ENCODE measurements around the gene SPINK5. TPM values are rescaled to one million over a fixed set of nuclear protein-coding genes. Genes with fewer than 3 reads are reported as not detected.
"Not testable (repeated sequence)": the region's sequence is repeated elsewhere in the genome, so short reads cannot be mapped to it uniquely, and the experiment has no call there.

The SPINK5 gene
- polyA plus RNA-seq, 2 of the 4 experiments (the other 2 are of a cell fraction): not detected

DNA sequence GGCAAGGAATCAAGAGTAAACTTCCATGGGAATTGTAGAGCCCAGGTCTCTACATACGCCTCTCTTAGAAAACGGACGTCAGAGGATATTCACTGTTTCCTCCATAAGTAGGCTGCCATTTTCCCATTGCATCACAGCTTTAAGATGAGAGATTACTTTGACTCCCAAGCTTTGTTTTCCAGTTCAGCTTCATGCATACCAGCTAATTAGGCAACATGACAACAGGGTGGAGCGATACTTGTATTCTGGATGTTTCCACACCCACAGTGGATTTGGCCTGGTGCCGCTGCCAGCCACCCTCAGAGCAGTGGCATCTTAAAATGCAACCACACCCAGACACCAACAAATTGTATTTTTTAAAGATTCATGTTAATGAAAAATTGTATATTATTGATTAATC is 20.9 kb upstream of the SPINK5 start:
- FAIRE-seq (no peak), ATAC-seq (no peak), DNase-seq (ENCODE audit: low read depth in 1 of 2, low spot score in 1 of 2) (no peak)
- ChIA-PET CTCF (no interaction called here), POLR2A (no interaction called here)
- H3K27ac ChIP-seq: no peak overlapping the region
- H3K4me3 ChIP-seq: no peak overlapping the region
- no peaks in the 10 kb centered on the region for H3K4me1 ChIP-seq
- H3K4me2 ChIP-seq: no peak overlapping the region
- no peaks in the 10 kb centered on the region for H3K9me3 ChIP-seq
- 52% methylated on average over 5 of the region's 5 CpGs for WGBS (ENCODE audit: missing lambda C conversion rate)
- no peak for TF ChIP-seq HOXB5 (CRISPR knock-in tag; IDR thresholded peaks at IDR 0.05)

- no peak overlapping the region for H3K27ac ChIP-seq
- DNase-seq (ENCODE audit: low read depth in 1 of 2, low spot score in 1 of 2) (no peak), FAIRE-seq (no peak), ATAC-seq (no peak)
- no peaks in the 10 kb centered on the region for H3K9me3 ChIP-seq
- TF ChIP-seq EP300 (IDR thresholded peaks at IDR 0.05) (no peak), JUN (IDR thresholded peaks at IDR 0.05) (no peak), E2F6 (IDR thresholded peaks at IDR 0.05; ENCODE audit: borderline replicate concordance, low read depth) (no peak), RARB (CRISPR knock-in tag; IDR thresholded peaks at IDR 0.05) (no peak), TFCP2L1 (CRISPR knock-in tag; IDR thresholded peaks at IDR 0.05) (no peak), BCL3 (IDR thresholded peaks at IDR 0.05) (no peak), RFX5 (IDR thresholded peaks at IDR 0.05) (no peak), BHLHE40 (IDR thresholded peaks at IDR 0.05; ENCODE audit: low read depth, low read length) (no peak), HOXA7 (CRISPR knock-in tag; IDR thresholded peaks at IDR 0.05) (no peak), NFE2L2 (conservative IDR thresholded peaks at IDR 0.05; ENCODE audit: low read length) (no peak), CBX8 (IDR thresholded peaks at IDR 0.05) (no peak), CEBPB (IDR thresholded peaks at IDR 0.05) (no peak), FOXS1 (CRISPR knock-in tag; IDR thresholded peaks at IDR 0.05) (no peak)
- TF ChIP-seq, protein P1, sequence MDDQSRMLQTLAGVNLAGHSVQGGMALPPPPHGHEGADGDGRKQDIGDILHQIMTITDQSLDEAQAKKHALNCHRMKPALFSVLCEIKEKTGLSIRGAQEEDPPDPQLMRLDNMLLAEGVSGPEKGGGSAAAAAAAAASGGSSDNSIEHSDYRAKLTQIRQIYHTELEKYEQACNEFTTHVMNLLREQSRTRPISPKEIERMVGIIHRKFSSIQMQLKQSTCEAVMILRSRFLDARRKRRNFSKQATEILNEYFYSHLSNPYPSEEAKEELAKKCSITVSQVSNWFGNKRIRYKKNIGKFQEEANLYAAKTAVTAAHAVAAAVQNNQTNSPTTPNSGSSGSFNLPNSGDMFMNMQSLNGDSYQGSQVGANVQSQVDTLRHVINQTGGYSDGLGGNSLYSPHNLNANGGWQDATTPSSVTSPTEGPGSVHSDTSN (IDR thresholded peaks at IDR 0.05): no peak
- TF ChIP-seq, protein P2, sequence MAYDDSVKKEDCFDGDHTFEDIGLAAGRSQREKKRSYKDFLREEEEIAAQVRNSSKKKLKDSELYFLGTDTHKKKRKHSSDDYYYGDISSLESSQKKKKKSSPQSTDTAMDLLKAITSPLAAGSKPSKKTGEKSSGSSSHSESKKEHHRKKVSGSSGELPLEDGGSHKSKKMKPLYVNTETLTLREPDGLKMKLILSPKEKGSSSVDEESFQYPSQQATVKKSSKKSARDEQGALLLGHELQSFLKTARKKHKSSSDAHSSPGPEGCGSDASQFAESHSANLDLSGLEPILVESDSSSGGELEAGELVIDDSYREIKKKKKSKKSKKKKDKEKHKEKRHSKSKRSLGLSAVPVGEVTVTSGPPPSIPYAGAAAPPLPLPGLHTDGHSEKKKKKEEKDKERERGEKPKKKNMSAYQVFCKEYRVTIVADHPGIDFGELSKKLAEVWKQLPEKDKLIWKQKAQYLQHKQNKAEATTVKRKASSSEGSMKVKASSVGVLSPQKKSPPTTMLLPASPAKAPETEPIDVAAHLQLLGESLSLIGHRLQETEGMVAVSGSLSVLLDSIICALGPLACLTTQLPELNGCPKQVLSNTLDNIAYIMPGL (CRISPR knock-in tag; IDR thresholded peaks at IDR 0.05; ENCODE audit: borderline replicate concordance): no peak
- H3K4me3 ChIP-seq: no peak overlapping the region
- CTCF ChIA-PET: no interaction called here
- H3K4me2 ChIP-seq: no peak overlapping the region
- WGBS (ENCODE audit: missing lambda C conversion rate): 31% methylated on average over 2 of the region's 2 CpGs
- H3K4me1 ChIP-seq: no peaks in the 10 kb centered on the region
- POLR2A ChIA-PET: no interaction called here
Observed at GRCh38 chr5:148043705-148044104, 20.1 kb upstream of the SPINK5 start.

- peaks cover 11% of the 10 kb centered on the region; the same call in 2 of the 3 replicates for H3K9me3 ChIP-seq
- FAIRE-seq; ATAC-seq; H3K27ac ChIP-seq; H3K4me1 ChIP-seq; CTCF ChIA-PET; DNase-seq (ENCODE audit: low read depth in 1 of 2, low spot score in 1 of 2); H3K4me3 ChIP-seq; H3K4me2 ChIP-seq; POLR2A ChIA-PET: not testable (repeated sequence)
- 3% methylated on average over 2 of the region's 2 CpGs for WGBS (ENCODE audit: missing lambda C conversion rate)
Observed at GRCh38 chr5:148055160-148055559, 8.6 kb upstream of the SPINK5 start.

DNA sequence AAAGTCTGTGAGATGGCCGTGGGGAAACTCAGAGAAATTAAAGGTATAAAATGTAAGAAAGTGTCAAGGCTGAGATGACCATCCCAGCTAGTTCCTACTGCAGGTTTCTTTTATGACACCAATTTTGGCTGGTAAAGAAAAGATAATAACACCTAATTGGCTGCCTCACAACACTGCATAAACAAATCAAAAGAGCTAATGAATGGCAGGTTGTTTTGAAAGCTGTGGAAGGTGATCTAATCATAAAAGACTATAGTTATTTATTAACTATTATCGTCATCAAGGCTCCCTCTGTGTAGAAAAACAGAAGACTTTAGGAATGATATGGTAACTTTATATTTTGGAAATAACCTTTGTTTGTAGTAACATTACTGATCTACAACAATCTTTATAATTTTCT is 3.5 kb upstream of the SPINK5 start:
- H3K4me3 ChIP-seq: no peak overlapping the region
- no peak for TF ChIP-seq RAD21 (conservative IDR thresholded peaks at IDR 0.05 in 1 of 2, IDR thresholded peaks at IDR 0.05 in 1 of 2)

More for the DNA sequence above, 3.5 kb upstream of the SPINK5 start:
- no peak for DNase-seq (ENCODE audit: low read depth in 1 of 2, low spot score in 1 of 2)
- no peak for ATAC-seq
- Histone ChIP-seq H3K4me2 (no peak overlapping the region), H3K27ac (no peak overlapping the region), H3K4me1 (no peaks in the 10 kb centered on the region), H3K9me3 (0 out of 3 replicates have a peak, but pooled peaks cover under 1% of the 10 kb centered on the region)
- FAIRE-seq: no peak
- WGBS (ENCODE audit: missing lambda C conversion rate): 7% methylated on average over 2 of the region's 2 CpGs
- CTCF ChIA-PET: no interaction called here
- POLR2A ChIA-PET: no interaction called here
